ENCODE measurements around the gene SKAP1.
"Not testable (repeated sequence)": the region's sequence is repeated elsewhere in the genome, so short reads cannot be mapped to it uniquely, and the experiment has no call there.

SKAP1 gene

GRCh38 chr17:48463526-48463925, 33.5 kb upstream of the SKAP1 start:
- Histone ChIP-seq H3K27me3 (replicated peaks; ENCODE audit: control insufficient read depth, insufficient read depth, low read length) (peaks cover 4% of the 10 kb centered on the region), H3K4me1 (ENCODE audit: control insufficient read depth, insufficient read depth, low read length) (no peaks in the 10 kb centered on the region), H3K9me3 (ENCODE audit: control insufficient read depth, low read length) (no peaks in the 10 kb centered on the region), H3K9ac (ENCODE audit: low read length) (no peak overlapping the region), H3K4me3 (ENCODE audit: low read length) (no peak overlapping the region), H3K36me3 (ENCODE audit: control insufficient read depth, insufficient read depth, low read length, severe bottlenecking) (no peaks in the 10 kb centered on the region)
- no peak for DNase-seq (ENCODE audit: low read depth)

DNA sequence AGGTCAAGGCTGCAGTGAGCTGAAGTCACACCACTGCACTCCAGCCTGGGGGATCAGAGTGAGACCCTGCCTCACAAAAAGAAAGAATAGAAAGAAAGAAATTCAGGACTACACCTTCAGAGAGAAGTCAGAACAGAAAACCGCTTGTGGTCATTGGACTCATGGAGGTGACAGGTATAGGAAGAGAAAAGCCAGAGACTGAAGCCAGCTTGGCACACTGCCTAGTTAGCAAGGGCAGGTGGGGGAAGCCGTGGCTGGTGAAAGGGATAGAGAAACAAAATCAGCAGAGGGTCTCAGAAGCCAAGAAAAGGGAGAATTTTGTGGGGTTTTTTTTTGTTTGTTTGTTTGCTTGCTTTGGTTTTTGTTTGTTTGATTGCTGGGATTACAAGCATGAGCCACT, 32.9 kb upstream of the SKAP1 start:
- Histone ChIP-seq H3K4me3 (ENCODE audit: low read length) (no peak overlapping the region), H3K9me3 (ENCODE audit: control insufficient read depth, low read length) (no peaks in the 10 kb centered on the region), H3K36me3 (ENCODE audit: control insufficient read depth, insufficient read depth, low read length, severe bottlenecking) (no peaks in the 10 kb centered on the region), H3K4me1 (ENCODE audit: control insufficient read depth, insufficient read depth, low read length) (no peaks in the 10 kb centered on the region), H3K9ac (ENCODE audit: low read length) (no peak overlapping the region), H3K27me3 (replicated peaks; ENCODE audit: control insufficient read depth, insufficient read depth, low read length) (peaks cover 4% of the 10 kb centered on the region)
- no peak for DNase-seq (ENCODE audit: low read depth)

DNA sequence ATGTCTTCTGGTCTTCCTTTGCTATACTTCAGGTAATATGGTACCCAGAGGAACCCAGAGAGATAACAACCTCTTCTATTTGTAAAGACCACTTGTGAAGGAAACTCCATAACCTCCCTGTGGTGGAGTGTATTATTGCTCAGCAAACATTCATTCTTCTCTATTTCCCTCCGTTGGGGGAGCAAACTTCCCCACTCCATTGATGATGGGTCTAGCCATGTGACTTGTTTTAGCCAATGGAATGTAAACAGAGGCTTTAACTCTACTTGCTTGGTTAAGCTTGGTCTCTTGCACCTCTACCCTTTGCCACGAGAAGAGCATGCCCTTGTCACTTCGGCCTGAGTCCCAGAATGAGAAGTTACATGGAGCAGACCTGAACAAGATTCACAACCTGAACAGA, 30.0 kb upstream of the SKAP1 start:
- Histone ChIP-seq H3K27me3 (replicated peaks; ENCODE audit: control insufficient read depth, insufficient read depth, low read length) (peaks cover 15% of the 10 kb centered on the region), H3K36me3 (ENCODE audit: control insufficient read depth, insufficient read depth, low read length, severe bottlenecking) (no peaks in the 10 kb centered on the region), H3K9ac (ENCODE audit: low read length) (no peak overlapping the region), H3K4me1 (ENCODE audit: control insufficient read depth, insufficient read depth, low read length) (no peaks in the 10 kb centered on the region), H3K9me3 (ENCODE audit: control insufficient read depth, low read length) (peaks cover 2% of the 10 kb centered on the region), H3K4me3 (ENCODE audit: low read length) (no peak overlapping the region)
- DNase-seq (ENCODE audit: low read depth) = no peak

DNA sequence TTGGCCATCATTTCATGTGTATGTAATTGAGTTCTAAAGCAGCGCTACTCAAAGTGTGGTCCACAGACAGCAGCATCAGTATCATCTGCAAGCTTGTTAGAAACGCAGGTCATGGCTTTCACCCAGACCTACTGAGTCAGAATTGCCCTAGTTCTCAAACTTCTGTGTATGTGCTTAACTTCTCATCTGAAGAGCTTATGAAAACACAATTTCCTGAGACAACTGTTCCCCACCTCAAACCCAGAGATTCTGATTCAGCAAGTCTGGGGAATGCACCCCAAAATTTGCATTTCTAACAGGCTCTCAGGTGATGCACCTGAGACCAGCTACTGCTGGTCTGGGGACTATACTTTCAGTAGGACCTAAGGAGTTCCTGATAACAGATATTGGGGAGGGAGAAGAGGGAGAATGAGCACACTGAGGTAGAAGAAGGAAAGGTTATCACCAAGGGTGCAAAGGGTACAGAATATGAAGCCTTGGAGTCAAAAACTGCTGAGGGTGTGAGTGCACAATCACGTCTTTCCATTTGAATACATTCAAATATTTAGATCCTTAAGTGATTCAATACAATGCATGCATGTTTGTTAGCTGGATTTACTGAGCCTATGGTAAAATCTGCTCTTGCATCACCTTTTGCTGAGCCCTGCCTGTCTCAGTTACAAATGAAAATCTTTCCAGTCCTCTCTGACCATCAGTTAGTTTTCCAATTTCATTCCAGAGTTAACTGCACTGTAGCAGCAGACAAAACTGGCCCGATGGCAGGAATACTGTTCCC, 29.2 kb upstream of the SKAP1 start:
- Histone ChIP-seq H3K27me3 (replicated peaks; ENCODE audit: control insufficient read depth, insufficient read depth, low read length) (peaks cover 15% of the 10 kb centered on the region), H3K4me1 (ENCODE audit: control insufficient read depth, insufficient read depth, low read length) (no peaks in the 10 kb centered on the region), H3K9ac (ENCODE audit: low read length) (no peak overlapping the region), H3K9me3 (ENCODE audit: control insufficient read depth, low read length) (peaks cover 7% of the 10 kb centered on the region), H3K4me3 (ENCODE audit: low read length) (no peak overlapping the region), H3K36me3 (ENCODE audit: control insufficient read depth, insufficient read depth, low read length, severe bottlenecking) (no peaks in the 10 kb centered on the region)
- no peak for DNase-seq (ENCODE audit: low read depth)

GRCh38 chr17:48457080-48457836, 27.2 kb upstream of the SKAP1 start:
- no peaks in the 10 kb centered on the region for H3K36me3 ChIP-seq (ENCODE audit: control insufficient read depth, insufficient read depth, low read length, severe bottlenecking)
- H3K9me3 ChIP-seq (ENCODE audit: control insufficient read depth, low read length) = peaks cover 12% of the 10 kb centered on the region
- no peaks in the 10 kb centered on the region for H3K4me1 ChIP-seq (ENCODE audit: control insufficient read depth, insufficient read depth, low read length)
- no peak overlapping the region for H3K9ac ChIP-seq (ENCODE audit: low read length)
- H3K27me3 ChIP-seq (replicated peaks; ENCODE audit: control insufficient read depth, insufficient read depth, low read length) = peaks cover 15% of the 10 kb centered on the region
- no peak overlapping the region for H3K4me3 ChIP-seq (ENCODE audit: low read length)
- peak; percentile 51 for DNase-seq (ENCODE audit: low read depth)

- Histone ChIP-seq H3K9ac (ENCODE audit: low read length) (no peak overlapping the region), H3K9me3 (ENCODE audit: control insufficient read depth, low read length) (peaks cover 12% of the 10 kb centered on the region), H3K4me3 (ENCODE audit: low read length) (no peak overlapping the region), H3K4me1 (ENCODE audit: control insufficient read depth, insufficient read depth, low read length) (no peaks in the 10 kb centered on the region), H3K36me3 (ENCODE audit: control insufficient read depth, insufficient read depth, low read length, severe bottlenecking) (no peaks in the 10 kb centered on the region), H3K27me3 (replicated peaks; ENCODE audit: control insufficient read depth, insufficient read depth, low read length) (peaks cover 15% of the 10 kb centered on the region)
- no peak for DNase-seq (ENCODE audit: low read depth)
Observed at GRCh38 chr17:48456589-48456988, 26.6 kb upstream of the SKAP1 start.

GRCh38 chr17:48455791-48456190, 25.8 kb upstream of the SKAP1 start:
- H3K9ac ChIP-seq (ENCODE audit: low read length) = no peak overlapping the region
- no peak overlapping the region for H3K4me3 ChIP-seq (ENCODE audit: low read length)
- no peak for DNase-seq (ENCODE audit: low read depth)
- H3K27me3 ChIP-seq (replicated peaks; ENCODE audit: control insufficient read depth, insufficient read depth, low read length) = peaks cover 15% of the 10 kb centered on the region
- peaks cover 12% of the 10 kb centered on the region for H3K9me3 ChIP-seq (ENCODE audit: control insufficient read depth, low read length)
- H3K4me1 ChIP-seq (ENCODE audit: control insufficient read depth, insufficient read depth, low read length) = no peaks in the 10 kb centered on the region
- H3K36me3 ChIP-seq (ENCODE audit: control insufficient read depth, insufficient read depth, low read length, severe bottlenecking) = no peaks in the 10 kb centered on the region

DNA sequence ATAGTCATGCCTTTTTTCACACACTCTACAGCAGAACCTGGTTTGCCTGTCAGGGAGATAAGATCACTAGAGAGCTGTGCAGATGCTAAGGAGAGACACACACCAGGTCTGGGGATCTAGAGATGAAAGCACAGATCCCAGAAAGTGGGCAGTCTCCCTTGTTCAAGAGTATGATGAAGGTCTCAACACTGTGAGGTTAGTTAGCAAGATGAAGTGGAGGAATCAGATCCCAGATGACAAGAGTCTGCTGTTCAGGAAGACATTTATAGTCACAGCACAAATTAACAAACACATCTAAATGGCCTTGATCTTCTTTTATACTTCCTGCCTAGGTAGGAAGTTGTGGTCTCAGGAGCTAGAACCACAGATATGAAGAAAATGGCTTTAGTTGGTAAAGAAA, 23.4 kb upstream of the SKAP1 start:
- H3K9me3 ChIP-seq (ENCODE audit: control insufficient read depth, low read length) = peaks cover 12% of the 10 kb centered on the region
- no peak overlapping the region for H3K4me3 ChIP-seq (ENCODE audit: low read length)
- H3K27me3 ChIP-seq (replicated peaks; ENCODE audit: control insufficient read depth, insufficient read depth, low read length) = peaks cover 11% of the 10 kb centered on the region
- no peak overlapping the region for H3K9ac ChIP-seq (ENCODE audit: low read length)
- DNase-seq (ENCODE audit: low read depth) = no peak
- H3K36me3 ChIP-seq (ENCODE audit: control insufficient read depth, insufficient read depth, low read length, severe bottlenecking) = no peaks in the 10 kb centered on the region
- H3K4me1 ChIP-seq (ENCODE audit: control insufficient read depth, insufficient read depth, low read length) = no peaks in the 10 kb centered on the region

GRCh38 chr17:48451489-48451888, 21.5 kb upstream of the SKAP1 start:
- Histone ChIP-seq H3K4me1 (ENCODE audit: control insufficient read depth, insufficient read depth, low read length) (no peaks in the 10 kb centered on the region), H3K36me3 (ENCODE audit: control insufficient read depth, insufficient read depth, low read length, severe bottlenecking) (no peaks in the 10 kb centered on the region), H3K4me3 (ENCODE audit: low read length) (no peak overlapping the region), H3K9ac (ENCODE audit: low read length) (no peak overlapping the region), H3K9me3 (ENCODE audit: control insufficient read depth, low read length) (peaks cover 12% of the 10 kb centered on the region), H3K27me3 (replicated peaks; ENCODE audit: control insufficient read depth, insufficient read depth, low read length) (peaks cover 4% of the 10 kb centered on the region)
- DNase-seq (ENCODE audit: low read depth) = no peak

GRCh38 chr17:48449335-48449734, 19.3 kb upstream of the SKAP1 start:
- H3K4me1 ChIP-seq (ENCODE audit: control insufficient read depth, insufficient read depth, low read length); H3K9me3 ChIP-seq (ENCODE audit: control insufficient read depth, low read length); H3K27me3 ChIP-seq (replicated peaks; ENCODE audit: control insufficient read depth, insufficient read depth, low read length); H3K4me3 ChIP-seq (ENCODE audit: low read length); DNase-seq (ENCODE audit: low read depth); H3K36me3 ChIP-seq (ENCODE audit: control insufficient read depth, insufficient read depth, low read length, severe bottlenecking); H3K9ac ChIP-seq (ENCODE audit: low read length): not testable (repeated sequence)

DNA sequence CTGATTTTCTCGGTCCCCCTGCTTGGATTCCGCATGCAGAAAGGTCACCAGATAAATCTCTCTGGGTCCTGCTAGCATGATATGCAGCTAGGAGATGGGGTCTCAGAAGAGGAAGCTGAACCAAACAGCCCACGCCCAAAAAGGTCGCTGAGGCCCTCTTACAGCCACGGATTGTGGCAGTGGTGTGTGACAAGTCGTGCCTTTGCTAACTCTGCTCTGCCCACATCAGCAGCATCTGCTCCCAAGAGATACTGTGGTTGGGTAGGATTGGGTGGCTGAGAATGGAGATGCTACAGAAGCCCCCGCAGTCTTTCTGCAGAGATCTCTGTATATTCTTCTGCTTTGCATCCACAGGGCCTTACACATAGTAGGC, 15.2 kb upstream of the SKAP1 start:
- H3K4me3 ChIP-seq (ENCODE audit: low read length) = no peak overlapping the region
- DNase-seq (ENCODE audit: low read depth) = no peak
- no peaks in the 10 kb centered on the region for H3K27me3 ChIP-seq (replicated peaks; ENCODE audit: control insufficient read depth, insufficient read depth, low read length)

More for the DNA sequence above, 15.2 kb upstream of the SKAP1 start:
- no peaks in the 10 kb centered on the region for H3K9me3 ChIP-seq (ENCODE audit: control insufficient read depth, low read length)
- H3K4me1 ChIP-seq (ENCODE audit: control insufficient read depth, insufficient read depth, low read length) = no peaks in the 10 kb centered on the region
- H3K9ac ChIP-seq (ENCODE audit: low read length) = no peak overlapping the region
- H3K36me3 ChIP-seq (ENCODE audit: control insufficient read depth, insufficient read depth, low read length, severe bottlenecking) = no peaks in the 10 kb centered on the region

All from adipocyte (in vitro differentiated cells).